GM18873 (cell line): Measurements from ENCODE around the gene PRDM16.

Experiments
- ATAC-seq: cut with Tn5 transposase; IDR thresholded peaks from one replicate; pipeline ENCODE4 v1.9.1; 2021; ENCODE audit warnings: mild to moderate bottlenecking, moderate library complexity, moderate number of reproducible peaks; ENCODE audit not compliant: unreplicated experiment, low FRiP score

Gene PRDM16

DNA sequence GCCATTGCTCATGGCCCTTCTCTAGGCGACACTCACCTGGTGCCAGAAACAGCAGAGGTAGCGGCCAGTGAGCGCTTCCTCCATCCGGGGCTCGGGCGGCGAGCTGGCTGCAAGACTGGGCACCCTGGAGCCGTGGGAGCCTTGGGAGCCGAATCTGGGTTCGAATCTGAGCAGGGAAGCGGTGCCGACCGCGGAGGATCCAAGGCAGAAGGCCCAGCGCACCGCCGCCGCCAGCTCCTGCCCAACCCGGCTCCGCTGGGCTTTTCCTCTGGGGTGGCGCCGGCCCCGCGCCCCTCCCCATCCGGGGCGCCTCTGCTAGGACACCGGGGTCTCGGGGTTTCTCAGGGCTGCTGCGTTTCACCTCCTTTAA, 1.7 kb upstream of the PRDM16 start:
- no peak for ATAC-seq

DNA sequence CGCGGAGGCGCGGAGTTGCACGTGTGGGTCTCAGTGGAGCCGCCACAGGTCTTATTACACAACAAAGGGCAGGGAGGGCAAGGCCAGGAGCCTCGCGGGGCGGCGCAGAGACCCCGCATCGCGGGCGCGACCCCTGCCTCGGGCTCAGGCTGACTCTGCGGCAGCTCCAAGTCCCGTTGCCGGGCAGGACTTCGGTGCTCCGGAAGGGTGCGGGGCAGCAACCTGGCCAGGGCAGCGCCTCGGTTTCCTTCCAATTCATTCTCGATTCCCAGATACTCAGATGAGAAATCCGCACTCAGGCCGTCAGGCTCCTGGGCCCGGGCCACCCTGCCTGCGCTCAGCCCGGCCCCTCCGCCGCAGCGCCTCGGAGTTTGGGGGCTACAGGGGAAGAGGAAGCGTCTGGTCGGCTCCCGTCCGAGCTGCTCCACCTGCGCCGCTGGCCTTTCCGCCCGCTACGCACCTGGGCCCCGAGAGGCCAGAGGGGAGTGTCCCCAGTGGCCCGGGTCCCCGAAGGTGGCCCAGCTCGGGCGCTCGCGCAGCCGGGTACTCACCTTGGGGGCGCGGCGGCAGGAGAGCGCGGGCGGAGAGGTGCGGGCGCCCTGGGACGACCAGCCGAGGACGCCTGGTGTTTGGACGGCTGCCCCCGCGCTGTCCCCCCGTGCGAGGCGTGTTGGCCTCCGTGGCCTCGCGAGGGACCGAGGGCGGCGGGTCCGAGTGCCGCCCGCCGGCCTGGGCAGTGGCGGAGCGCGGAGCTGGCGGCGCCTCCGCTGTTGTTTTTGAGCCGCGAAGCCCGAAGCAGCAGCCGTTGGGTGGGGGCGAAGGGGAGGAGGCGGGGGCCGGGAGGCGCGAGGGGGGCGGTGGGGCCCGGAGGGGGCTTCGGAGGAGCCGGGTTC, 1.1 kb upstream of the PRDM16 start:
- no peak for ATAC-seq

DNA sequence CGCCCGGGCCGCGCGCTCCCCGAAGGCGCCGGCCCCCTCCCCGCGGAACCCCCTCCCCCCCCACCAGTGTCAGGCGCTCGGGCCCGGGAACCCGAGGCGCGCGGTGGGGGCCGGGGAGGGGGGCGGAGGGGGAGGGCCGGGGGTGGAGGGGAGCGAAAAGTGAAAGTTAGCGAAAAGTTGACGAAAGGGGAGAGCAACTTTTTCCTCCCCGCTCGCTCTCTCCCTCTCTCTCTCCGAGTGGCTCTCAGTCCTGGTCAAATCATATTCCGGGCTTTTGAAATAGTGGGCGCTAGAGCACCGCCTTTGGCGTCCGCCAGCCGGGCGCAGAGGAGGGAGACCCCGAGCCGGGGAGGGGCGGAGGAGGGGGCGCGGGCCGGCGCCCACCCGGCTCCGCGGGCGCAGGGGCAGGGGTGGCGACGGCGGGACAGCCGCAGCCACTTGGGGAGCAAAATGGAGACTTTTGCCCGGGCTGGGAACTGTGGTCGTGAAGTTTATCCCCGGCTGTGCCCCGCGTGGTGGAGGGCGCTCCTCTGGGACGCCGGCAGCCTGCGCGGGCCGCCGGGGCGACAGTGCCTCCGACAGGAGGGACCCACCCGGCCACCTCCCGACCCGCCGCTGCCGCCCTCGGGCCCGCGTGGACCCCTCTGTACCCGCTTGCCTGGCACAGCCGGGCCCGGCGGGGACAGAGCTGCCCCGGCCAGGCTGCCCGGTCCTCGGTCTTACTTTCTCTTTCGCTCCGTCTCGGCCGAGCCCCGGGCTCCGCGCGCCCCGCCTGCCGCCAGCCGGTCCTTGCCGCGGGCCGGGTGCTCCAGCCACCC, 697 bp downstream of the PRDM16 start:
- no peak for ATAC-seq

DNA sequence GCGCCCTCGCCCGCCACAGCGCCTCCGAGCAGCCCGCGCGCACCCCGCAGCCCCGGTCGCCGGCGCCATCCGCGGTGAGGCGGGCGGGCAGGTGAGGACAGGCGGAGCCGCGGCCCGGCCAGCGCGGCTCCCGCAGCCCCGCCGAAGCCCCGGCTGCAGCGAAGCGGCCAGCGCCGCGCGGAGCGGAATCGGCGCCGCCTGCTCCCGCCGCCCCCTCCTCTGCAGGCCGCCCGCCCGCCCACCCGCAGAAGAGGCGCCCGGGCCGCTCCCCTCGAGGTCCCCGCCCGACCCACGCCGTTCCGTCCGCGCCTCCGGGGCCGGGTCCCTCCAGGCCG, 1.3 kb downstream of the PRDM16 start:
- ATAC-seq: no peak

DNA sequence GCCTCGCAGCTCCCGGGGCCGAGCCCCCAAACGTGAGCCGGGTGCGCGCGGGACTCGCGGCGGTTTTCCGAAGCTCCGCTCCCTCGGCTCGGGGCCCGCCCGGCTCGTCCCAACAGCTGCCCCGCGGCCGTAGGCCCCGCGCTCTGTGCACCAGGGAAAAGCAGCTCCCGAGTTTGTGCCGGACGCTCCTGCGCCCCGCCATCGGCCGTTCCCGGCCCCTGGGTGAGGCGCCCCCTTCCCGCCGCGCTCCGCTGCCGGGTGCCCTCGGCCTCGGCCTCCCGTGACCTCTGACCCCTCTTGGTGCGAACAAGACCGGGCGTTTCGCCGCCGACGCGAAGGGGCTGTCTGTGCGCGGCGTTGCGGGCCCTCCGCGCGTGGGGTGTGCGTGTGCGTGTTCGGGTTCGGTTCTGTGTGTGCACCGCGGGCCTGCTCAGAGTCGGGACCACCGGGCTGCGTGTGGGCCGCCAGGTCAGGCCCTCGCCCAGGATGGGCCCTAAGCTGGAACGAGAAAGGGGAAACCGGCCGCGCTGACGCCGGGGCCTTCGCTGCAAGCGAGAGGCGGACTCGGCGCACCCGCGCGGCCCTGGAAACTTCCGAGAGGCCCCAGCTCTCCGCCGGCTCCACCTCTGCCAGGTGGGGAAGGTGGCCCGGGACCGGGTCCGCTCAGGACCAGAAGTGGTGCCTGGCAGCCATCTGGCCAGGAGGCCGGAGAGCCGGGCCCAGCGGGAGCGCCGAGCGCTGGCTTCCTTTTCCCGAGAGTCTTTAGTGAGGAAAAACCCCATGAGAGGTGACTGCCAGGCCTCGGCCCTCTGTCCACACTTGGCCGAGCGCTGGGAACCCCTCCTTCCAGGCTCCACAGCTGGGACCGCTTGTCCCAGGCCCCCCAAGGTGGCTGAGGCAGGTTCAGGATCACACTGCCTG, 1.9 kb downstream of the PRDM16 start:
- no peak for ATAC-seq

DNA sequence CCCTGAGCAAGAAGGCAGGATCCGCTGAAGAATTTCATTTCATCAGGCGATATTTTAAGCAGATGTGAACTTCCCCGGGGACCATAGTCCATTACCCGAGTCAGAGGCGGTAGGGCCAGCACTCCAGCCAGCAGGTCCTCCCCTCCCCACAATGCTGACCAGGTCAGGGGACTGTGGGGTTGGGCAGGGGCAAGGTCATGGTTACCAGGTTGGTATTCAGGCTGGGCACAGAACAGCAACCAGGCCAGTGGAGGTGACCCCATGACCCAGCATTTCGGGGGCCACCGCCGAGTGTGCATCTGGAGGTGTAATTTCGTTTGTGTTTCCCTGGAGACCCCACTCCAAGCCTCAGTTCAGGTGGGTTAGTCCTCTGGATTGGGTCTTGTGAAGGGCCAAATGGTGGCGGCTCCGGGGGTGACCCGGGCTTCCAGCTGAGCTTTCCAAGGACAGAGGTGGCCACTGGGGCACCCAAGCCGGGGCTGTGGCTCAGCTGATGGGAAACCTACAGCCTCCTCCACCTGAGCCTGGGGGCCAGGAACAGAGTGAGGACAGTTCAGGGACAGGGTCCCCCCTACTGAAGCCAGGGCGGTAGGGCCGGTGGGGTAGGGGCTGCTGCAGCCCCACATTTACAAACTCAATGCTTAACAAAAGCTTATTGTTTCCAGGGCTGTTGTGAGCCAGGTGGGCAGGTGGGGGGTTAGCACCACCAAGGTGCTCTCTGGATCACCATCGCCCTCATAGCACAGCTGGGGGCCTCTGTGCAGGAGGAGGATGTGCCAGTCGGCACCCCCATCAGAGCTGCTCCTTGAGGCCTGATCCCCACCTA, 2.8 kb downstream of the PRDM16 start:
- ATAC-seq: no peak

DNA sequence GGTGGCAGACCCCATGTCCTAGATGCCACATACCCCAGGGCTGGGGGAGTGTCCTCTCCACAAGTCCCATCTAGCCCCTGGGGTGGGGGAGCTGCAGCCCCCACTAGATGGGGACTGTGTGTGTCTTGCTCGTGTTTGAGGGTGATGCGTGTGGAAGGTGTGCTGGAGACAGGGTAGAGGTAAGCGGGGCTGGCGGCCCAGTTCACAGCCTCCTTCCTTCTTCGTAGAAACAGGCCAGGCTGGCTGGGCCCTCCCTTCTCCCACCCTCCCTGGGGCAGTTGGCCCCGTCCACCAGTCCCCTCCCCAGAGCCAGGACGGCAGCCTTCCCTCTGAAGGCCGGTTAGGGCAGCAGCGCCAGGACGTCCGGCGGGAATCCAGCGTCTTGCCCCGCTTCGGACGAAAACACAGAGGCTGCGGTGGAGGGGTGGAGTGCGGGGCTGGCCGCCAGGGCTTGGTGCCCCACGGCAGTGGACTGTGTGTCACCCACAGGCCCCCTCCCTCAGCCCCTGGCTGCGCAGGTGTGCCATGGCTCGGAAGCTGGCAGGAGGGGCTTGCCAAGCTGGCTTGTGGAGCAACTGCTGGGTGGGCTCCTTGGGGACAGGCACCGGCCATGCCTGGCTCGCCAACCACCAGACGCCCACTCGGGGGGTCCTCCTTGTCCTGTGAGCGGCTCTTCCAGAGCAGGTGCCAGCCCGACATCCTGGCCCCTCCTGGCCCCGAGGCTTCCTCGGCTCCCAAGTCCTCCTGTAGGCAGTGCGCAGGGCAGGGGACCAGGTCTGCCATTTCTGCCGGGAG, 3.6 kb downstream of the PRDM16 start:
- ATAC-seq: no peak

DNA sequence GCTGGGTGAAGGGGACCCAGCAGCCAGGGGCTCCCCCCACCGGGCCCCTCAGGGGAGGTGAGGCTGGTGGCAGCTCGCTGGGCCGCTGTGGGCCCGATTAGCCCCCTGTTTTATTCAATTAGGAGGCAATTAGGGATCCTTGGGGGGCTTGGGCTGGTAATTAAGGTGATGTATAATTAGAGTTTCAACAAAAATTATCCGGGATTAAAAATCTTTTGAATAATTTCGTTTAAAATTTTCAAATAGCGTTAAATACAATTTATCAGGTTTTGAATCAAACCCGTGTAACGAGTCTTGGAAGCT, 4.1 kb downstream of the PRDM16 start:
- no peak for ATAC-seq

DNA sequence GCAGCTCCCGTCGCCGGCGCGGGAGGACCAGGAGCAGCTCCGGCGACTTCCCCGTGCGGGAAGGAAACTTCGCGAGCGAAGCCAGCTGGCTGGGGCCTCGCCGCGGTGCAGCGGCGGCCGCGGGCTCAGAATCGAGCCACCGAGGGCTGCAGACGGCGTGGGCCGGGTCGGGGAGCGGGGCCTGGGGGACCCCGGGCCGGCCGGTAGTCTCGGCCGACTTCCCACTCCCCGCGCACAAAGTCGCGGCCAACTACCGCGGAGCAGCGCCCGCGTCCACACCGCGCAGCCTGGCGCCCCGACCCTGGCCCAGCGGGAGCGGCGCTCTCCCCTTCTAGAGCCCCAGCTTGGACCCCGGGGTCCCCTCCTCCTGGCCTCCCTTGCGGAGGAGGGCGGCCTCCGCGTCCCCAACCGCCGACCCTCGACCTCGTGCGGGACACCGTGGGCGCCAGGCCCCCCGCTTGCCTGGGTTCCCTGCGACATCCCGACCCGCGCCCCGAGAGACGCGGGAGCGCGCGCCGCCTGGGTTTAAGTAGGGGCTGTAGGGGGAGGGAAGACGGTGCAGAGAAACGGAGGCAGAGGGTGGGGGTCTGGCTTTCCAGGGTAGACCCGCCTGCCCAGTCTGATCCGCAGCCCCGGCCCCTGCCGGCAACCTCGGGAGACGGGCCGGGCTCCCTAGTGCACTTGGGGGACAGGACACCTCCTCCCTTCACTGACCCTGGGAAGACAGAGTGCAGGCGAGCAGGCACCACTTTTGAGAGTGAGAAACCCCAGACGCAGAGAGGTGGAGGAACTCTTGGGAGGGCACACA, 4.7 kb downstream of the PRDM16 start:
- no peak for ATAC-seq

DNA sequence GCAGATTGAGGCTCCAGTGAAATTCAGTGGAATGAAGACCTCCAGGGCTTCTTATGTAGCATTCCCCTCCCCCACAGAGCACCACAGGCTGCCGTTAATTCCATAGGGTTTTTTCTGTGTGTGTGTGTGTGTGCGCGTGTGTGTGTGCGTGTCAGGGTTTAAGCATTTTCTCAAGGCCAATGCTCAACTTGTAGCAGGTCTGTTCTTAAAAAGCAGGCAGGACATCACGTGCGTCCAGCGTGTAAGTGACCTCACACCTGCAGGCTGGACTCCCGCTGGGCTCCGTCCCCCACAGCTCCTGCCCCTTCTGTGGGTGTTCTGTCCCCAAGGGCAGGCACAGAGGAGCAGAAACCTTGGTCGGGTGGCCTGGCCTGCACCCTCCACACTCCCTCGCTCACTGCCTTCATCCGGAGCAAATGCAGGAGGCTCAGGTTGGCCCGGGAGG, 5.3 kb downstream of the PRDM16 start:
- no peak for ATAC-seq

DNA sequence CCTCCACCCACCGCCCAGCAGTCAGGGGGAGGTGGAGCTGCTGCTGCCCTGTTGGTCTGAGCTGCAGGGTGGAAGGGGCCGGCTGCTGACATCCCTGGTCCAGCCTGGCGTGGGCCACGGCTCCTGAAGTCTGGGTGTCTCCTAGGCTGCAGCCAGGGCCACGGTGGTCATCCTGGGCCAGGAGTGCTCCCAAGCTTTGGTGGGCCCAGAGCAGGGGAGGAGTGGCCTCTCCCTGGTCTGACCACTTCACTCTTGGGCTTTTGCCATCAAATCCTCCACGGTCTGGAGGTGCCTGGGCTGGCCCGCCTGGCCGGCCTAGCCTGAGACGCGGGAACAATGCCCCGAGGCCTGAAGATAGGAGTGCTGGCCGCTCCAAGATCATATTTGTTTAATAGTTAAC, 5.8 kb downstream of the PRDM16 start:
- no peak for ATAC-seq

DNA sequence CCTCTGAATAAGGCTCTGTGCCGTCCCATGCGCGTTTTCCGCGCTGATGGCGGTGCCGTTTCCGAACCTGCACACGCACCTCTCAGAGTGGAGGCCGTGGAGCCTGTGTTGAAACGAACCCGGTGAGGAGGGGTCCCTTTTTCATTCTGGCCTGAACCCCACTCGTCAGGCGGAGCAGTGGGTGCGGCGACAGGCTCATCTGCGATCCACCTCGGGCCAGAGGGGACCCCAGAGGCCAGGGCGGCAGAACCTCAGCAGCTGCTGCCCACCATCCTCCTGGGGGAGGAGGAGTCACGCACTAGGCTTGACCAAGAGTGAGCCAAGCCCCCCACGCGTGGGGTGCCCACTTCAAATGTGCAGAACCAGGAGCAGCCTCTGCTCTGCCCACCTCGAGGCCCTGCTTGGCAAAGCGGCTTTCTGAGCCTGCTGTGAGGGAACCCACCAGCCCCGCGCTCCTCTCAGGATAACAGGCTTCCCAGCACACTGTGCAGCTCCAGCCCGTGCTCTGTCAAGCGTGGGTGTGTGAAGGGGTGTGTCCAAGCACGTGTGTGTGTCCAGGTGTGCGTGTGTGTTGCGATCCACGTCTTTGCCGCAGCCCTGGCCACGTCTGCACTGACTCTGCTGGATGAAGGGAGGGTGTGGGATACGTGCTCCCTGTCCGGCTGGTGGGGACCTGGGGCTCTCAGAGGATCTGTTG, 6.8 kb downstream of the PRDM16 start:
- ATAC-seq: no peak

DNA sequence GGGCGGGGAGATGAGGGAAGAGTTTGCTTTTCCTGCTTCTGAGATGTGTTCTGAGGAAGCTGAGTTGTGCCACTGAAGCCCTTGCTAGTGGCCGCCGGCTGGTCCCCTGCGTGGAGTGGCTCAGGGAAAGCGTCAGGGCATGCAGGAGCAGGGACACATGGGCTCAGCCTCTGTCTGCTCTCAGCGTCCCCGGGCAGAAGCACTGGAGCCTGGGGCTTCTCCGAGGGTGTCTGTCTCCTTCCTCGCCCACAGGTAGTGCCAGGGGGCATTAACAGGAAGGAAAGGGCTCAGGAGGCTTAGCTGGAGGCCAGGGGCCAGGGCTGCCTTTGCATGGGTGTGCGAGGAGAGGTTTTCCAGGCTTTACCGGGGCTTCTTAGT, 7.3 kb downstream of the PRDM16 start:
- no peak for ATAC-seq

DNA sequence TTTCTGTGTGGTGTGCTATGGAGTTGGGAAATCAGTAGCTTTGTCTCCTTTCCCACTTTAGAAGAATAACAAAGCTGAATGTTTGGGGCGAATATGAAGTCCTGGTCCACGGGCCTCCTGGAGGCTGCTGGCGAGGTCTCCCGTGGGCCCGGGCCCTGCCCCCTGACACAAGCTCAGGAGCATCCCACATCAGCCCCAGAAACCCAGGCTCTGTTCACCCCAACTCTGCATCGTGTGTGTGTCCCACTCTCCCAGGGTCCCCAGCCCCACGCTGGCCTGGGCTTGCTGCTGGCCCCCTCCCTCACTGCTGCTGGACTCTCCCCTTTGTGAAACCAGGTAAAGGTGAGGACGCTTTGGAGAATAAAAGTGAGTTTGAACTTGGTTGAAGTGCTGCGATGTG, 8.1 kb downstream of the PRDM16 start:
- ATAC-seq: no peak

DNA sequence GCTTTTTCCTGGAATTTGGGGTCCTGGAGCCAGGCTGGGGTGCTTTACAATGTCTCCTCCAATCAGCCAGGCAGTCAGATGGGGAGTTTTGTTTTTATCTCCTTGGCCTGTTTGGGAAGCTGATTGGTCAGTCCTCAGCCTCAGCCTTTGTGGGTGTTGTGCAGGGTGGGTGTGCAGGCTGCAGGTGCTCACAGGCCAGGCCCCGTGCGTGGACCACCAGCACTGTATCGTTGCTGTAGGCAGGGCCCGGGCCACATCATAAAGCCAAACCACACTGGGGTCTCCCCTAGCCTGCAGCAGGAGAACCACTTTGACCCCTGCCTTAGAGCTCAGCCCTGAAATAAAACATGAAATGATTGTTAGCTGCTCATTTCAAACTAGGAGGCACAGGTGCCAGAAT, 8.6 kb downstream of the PRDM16 start:
- no peak for ATAC-seq

DNA sequence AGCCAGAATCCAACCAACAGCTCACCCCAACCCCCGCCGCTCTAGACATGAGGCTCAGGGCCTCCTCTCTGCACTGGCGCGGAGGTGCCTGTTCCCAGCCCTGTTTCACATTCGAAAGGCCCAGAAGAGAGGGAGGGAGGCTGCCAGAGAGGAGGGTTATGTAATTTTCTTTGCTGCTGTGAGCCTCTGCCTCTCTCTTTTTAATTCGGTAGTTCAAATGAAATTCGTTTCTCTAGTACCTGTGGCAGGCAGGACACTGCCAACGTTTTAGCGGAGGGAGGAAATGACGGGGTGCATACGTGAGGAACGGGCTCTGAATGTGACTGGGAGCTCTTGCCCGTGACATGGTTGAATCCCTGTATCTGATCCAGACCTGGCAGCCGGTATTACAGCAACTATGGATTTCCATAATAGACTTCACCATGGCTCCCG, 9.4 kb downstream of the PRDM16 start:
- ATAC-seq: no peak

DNA sequence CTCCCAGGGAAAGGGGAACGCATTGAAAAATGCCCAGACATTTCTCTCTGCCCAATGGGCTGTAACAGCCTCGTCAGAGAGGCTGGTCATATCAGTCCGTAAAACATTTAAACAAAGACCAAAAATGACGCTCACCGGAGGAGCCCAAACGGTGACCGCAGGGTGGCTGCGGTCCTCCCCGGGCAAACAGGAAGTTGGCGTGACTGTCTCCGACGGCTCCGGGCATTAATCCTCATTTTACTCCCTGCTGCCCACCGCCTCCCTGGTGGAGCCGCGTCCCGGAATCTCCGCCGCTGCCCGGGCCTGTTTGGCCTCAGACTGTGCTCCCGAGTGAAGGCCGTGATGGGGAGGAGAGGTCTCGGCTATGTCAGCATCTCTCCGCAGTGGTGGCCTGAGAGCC, 9.9 kb downstream of the PRDM16 start:
- no peak for ATAC-seq
